Activated CD4-positive, alpha-beta T cell treated with anti-CD3 and anti-CD28 coated beads for 4 hours (primary cell): Measurements from ENCODE around the gene HSP90B1.

Experiments
- DNase-seq, 2 donors: peaks; one replicate each; pipeline ENCODE4 v3.0.0-alpha.2; 2020

Gene HSP90B1

DNA sequence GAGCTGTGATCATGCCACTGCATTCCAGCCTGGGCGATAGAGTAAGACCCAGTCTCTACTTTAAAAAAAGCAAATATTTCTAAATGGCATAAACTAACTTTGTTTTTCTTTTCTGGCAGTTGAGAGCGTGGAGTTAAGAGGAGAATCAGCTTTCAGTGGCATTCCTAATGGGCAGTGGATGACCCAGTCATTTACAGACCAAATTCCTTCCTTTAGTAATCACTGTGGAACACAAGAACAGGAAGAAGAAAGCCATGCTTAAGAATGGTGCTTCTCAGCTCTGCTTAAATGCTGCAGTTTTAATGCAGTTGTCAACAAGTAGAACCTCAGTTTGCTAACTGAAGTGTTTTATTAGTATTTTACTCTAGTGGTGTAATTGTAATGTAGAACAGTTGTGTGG is 56.6 kb downstream of the HSP90B1 start:
- no peak for DNase-seq

DNA sequence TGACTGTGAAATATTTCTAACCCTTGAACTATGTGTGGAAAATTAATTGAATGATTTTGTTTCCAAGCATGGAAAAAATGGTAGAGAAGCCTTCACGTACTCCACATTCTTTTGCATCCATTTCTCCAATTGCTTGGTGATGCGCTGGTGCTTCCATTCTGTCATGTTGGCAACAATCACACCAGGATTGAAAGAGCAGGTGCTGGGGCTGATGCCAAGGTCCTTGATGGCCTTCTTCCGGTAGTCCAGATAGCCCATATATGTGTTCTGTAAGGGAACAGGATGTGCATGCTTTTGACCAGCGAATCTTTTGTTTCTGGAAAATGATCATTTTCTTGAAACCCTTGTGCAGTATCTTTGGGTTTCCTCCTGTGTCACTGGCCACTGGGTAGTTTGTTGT is 64.0 kb downstream of the HSP90B1 start:
- DNase-seq, result no peak

DNA sequence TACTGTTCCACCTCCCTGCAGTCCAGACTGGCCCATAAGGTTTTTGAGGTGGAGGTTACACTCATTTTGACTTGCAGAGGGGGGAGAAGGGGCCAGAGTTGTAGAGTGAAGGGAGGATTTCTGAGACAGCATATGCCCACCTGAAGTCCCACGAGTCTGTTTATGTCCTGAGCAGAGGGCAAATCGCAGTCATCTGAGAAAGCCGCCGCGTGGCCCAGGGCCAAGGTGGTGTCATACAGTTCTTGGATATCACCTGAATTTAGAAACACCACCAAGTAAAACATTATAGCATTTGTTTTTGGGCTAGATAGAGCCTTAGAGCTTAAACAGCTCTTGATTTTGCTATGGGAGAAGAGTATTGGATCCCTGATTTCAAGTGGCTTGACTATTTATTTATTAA is 66.4 kb downstream of the HSP90B1 start:
- no peak for DNase-seq

DNA sequence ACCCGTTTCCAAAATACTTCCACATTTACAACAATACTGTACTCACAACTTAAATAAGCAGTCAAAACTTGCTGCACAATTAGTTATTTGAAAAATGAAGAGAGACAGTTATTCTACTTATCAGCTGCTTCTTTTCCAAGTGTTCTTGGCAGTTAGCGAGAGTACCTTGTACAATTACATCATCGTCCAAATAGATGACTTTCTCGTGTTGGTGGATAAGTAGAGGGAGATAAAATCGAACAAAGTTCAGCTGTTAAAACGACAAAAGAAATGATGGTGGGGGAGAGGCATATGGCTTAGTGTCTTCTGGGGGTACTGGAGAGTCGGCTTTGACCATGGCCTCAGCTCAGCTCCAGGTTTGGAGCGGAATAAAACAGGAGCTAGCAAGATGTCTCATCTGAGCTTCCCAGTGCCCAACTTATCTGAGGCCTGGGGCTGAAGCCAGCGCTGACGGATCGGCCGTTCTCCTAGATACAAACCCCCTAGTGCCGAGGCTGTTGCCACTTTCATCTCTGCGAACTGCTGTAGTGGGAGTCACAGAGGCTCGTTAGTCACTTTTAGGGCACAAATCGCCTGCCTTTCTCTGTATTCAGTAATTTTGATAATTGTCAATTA is 67.2 kb downstream of the HSP90B1 start:
- no peak for DNase-seq
